Nephron progenitor cell (in vitro differentiated cells): ENCODE results near the gene SLC10A1.
A peak's percentile ranks its signal among the peaks of the same experiment; 100 is the strongest.

Experiments
- DNase-seq: peaks from one replicate; pipeline ENCODE4 v3.0.0; 2021
- H3K27ac Mint-ChIP-seq: 2 replicates; pipeline ENCODE4 v1.8.0; 2021; ENCODE audit warnings: mild to moderate bottlenecking, moderate library complexity, mixed read lengths
- H3K27me3 Mint-ChIP-seq: 2 replicates; pipeline ENCODE4 v1.8.0; 2021; ENCODE audit warnings: mild to moderate bottlenecking, low read depth, mixed read lengths; ENCODE audit not compliant: poor library complexity
- H3K36me3 Mint-ChIP-seq: 2 replicates; pipeline ENCODE4 v1.8.0; 2021; ENCODE audit warnings: low read depth, mixed read lengths
- H3K4me1 Mint-ChIP-seq: 2 replicates; pipeline ENCODE4 v1.8.0; 2021; ENCODE audit warnings: mixed read lengths
- H3K4me3 Mint-ChIP-seq: 2 replicates; pipeline ENCODE4 v1.8.0; 2021; ENCODE audit warnings: mild to moderate bottlenecking, moderate library complexity, mixed read lengths
- H3K9me3 Mint-ChIP-seq: 2 replicates; pipeline ENCODE4 v1.8.0; 2021; ENCODE audit warnings: mild to moderate bottlenecking, moderate library complexity, mixed read lengths
- CTCF ChIP-seq: fragments of 200-600 bp; sonication (generic); IDR thresholded peaks from 2 replicates; pipeline ENCODE4 v1.5.0; 2021; ENCODE audit warnings: antibody characterized with exemption

SLC10A1 gene

GRCh38 chr14:69727860-69728259, 69.2 kb downstream of the SLC10A1 start:
- Mint-ChIP-seq H3K27me3 (peaks cover 41% of the 10 kb centered on the region), H3K4me3 (no peak overlapping the region), H3K9me3 (no peaks in the 10 kb centered on the region), H3K4me1 (peaks cover 13% of the 10 kb centered on the region), H3K36me3 (no peaks in the 10 kb centered on the region), H3K27ac (no peak overlapping the region)
- no peak for DNase-seq
- no peak for TF ChIP-seq CTCF

GRCh38 chr14:69726761-69727511, 70.1 kb downstream of the SLC10A1 start:
- H3K4me1 Mint-ChIP-seq: peaks cover 13% of the 10 kb centered on the region
- TF ChIP-seq CTCF: peak; percentile 96
- no peaks in the 10 kb centered on the region for H3K36me3 Mint-ChIP-seq
- peaks cover 45% of the 10 kb centered on the region for H3K27me3 Mint-ChIP-seq
- DNase-seq: peak; percentile 91
- H3K4me3 Mint-ChIP-seq: peak overlapping the region; percentile 44
- H3K9me3 Mint-ChIP-seq: no peaks in the 10 kb centered on the region
- no peak overlapping the region for H3K27ac Mint-ChIP-seq
